NCI-H345 treated with DMSO at 0.1 percent for 48 hours (cell line): ENCODE measurements around the gene SORCS2.

Source experiments
- DNase-seq: peaks from one replicate; lab custom pipeline; 2025; ENCODE audit not compliant: unreplicated experiment; lab: John Stamatoyannopoulos, UW

SORCS2 gene

DNA sequence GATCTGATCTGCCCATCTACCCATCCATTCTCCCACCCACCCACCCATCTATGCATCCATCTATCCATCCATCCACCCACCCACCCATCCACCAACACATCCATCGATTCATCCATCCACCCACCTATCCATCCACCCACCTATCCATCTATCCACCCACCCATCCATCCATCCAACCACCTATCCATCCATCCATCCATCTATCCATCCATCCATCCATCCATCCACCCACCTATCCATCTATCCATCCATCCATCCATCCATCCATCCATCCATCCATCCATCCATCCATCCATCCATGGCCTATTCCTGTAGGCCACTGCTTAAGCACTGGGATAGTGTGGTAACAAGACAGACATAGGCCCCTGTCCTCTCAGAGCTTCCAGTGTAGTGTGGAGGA lies 69.8 kb downstream of the SORCS2 start:
- DNase-seq: no peak

DNA sequence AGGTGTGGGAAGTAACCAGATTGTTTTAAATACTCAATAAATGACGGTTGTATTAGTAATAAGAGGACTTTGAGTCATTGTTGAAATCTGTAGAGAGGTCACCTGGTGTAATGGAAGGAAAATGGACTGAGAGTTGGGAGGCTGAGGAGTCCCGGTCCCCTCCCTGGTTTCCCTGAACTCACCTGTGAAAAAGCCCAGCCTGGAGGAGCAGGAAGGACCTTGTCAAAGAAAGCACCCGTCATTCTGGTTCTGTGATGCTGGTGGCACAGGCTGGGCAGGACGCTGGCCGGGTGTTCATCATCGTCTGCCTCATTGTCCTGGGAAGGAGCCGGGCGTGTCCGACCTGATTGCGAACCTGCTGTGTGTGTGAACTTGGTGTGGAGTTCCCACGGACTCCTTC lies 70.8 kb downstream of the SORCS2 start:
- no peak for DNase-seq

DNA sequence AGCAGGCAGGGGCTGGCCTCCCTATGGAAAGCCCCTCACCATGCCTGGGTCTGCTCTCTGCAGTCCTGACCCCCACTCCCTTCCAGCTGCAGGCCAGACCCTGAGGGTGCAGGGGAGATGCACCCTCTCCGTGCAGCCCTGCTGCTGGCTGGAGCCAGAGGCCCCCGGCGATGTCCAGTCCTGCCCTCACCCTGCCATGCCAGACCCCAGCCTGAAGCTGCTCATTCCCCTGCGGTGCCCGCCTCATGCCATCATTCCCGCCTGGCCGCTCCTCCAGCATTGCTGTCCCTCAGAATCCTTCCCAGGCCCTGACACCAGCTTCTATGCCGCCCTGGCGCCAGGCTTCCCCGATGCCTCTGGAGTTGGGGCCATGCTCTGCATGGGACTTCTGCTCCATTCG lies 72.4 kb downstream of the SORCS2 start:
- no peak for DNase-seq

DNA sequence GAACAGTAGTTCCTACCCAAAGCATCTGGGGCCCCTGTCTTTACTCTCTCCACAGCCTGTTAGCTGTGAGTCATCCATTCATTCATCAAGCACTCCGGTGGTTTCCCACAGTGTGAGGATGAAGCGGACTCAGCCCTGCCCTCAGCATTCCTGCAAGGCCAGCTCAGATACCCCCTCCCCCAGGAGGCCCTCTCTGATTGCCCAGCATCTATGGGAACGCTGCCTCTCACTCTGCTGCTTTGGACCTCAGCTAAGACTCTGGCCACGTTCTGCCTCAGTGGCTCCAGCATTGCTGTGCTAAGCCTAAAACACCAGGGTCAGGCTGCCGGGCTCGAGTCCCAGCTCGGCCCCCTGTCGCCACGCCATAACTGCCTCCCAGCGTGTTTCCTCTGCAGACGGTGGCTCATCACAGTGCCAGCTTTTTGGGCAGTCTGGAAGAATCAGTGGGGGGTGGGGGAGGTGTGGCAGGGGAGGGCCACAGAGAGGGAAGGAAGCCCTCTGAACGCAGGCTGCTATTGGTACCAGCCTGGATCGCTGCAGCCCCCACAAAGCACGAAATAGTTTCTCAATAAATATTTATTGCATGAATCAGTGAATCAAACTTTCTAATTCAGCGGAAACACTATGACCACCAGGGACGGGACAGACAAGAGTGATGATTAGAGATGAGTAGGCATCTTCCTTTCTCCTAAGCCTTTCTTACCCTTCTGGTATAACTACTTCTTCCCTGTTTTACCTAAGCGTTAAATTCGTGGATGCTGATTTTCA lies 74.4 kb downstream of the SORCS2 start:
- no peak for DNase-seq

DNA sequence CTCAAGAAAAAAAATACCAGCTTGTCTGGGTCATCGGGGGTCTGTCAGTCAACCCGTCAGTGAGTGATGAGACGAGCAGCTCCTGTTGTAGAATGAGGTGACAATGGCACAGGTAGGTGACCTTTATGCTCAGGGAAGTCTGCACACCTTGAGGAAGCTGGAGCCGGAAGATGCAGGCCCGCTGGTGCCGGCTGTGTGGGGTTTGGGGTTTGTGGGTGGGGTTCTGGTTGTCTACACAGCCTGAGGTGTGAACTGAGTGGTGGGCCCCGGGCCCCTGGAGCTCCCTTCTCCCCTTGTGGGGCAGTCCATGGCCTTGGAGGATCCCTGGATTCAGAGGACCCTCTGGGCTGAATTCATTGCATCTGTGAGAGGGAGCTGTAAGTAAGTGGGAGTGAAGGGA lies 75.5 kb downstream of the SORCS2 start:
- no peak for DNase-seq

DNA sequence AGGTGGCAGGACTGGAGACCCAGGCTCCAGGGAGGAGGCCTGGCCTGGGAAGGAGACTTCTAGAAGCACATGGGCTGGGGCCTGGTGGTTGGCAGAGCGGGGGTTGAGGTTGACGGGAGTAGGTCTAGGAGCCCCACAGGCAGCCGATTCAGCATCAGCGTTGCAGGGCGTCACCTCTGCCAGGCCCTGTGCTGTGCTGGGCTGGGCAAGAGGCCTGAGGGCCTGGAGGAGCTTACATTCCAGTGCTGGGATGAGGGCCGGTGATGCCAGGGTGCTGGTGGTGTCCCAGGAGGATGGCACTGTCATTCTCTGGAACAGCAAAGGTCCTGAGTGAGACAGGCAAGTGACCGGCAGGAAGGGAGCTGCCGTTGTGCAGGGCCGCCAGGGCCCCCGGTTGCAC lies 76.6 kb downstream of the SORCS2 start:
- no peak for DNase-seq

DNA sequence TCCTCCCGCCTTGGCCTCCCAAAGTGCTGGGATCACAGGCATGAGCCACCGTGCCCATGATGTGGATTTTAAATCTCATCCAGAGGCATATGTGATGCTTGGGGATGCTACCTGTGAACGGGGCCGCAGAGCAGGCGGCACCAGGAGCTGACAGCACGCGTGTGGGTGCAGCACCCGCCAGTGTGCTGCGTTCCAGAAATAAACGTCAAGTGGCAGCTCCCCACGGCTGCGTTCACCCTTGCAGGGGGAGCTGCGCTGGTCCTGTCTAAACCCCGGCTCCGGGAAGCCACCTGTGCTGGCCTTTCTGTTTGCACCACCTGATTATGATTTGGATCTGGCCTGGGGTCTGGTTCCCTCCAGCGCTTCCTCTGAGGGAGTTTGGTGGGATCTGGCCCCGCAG lies 77.8 kb downstream of the SORCS2 start:
- no peak for DNase-seq

DNA sequence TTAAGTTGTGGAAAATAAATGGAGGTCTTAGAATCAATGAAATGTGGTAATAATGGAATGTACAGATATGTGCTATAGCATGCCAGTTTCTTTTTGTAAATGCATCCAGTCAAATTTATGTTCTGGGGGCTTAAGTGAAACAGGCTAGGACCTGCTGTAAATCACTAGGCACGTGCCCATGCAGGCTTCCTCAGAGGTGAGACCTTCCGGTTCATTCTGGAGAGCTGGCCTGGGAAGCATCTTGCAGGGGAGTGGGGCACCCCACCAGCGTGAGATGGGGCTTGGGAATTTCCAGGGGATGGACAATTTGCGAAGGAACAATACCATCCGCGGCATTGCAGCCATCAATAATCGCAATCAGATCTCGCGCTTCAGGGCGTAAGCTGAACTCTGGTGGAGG lies 80.1 kb downstream of the SORCS2 start:
- DNase-seq: no peak

DNA sequence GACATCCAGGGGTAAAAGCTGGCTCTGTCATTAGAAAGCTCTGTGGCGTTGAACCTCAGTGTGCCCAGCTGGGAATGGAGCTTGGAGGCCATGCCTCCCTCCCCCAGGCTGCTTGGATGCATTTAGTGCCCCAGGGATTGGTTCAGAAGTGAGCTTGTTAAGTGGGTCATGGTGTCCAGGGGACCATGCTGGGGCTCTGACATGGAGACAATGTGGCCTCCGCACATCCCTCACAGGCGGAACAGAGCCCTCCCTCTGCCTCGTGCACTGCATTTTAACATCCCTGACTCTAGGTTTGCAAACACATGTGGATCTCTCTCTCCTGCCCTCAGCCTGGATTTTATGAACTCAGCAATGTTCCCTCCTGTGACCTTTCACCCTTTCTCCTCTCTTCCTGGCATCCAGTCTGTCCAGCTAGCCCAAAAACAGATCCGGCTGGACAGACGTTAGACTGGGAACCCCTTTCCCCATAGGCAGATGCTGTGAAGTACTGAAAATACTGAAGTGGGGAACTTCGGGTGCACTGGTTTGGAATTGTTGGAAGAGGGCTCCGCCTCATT lies 81.5 kb downstream of the SORCS2 start:
- DNase-seq: no peak

DNA sequence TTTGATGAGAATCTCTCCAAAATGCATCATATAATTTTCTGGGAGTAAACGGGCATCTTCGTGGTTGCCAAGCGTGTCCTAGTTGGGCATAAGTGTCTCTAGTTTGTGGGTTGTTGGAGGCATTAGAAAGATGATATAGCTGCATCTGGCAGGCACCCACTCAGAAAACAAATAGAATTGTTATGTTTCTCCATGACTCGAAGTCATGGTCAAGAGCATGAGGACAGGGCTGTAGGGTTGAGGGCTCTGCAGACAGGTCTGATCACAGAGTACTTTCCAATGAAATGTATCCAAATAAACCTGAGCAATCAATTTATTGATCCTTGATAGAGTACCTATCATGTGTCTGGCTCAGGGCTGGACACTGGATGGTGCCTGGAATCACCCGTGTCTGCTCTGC lies 82.7 kb downstream of the SORCS2 start:
- no peak for DNase-seq

DNA sequence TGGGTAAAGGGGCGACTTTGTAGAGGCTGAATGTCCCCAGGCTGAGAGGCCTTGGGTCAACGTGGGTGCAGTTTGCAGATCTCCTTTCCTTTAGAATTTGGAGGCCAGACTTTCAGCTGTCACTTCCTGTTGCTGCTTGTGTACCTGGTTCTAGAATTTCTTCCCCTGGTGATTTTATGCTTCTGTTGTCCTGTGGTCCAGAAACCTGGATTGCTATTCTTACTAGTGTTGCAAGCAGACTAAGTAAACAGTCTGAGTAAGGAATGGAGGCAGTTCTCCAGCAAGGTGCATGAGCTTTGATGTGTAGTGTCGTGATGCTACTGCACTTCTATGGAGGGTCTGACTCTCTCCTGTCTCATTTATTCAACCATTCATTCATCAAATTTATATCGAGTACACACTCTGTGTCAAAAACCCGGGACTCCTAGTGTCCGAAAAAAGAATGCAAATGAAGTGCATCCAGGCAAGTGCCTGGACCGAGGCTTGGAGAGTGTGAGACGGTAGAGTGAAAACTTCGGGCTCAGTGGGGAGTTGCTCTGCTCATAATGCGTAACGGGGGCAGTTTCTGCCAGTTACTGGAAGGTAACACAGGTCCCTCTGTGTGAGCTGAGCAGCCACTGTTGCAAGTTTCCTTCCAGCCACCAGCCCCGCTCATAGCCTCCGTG lies 83.3 kb downstream of the SORCS2 start:
- DNase-seq: peak; percentile 19

DNA sequence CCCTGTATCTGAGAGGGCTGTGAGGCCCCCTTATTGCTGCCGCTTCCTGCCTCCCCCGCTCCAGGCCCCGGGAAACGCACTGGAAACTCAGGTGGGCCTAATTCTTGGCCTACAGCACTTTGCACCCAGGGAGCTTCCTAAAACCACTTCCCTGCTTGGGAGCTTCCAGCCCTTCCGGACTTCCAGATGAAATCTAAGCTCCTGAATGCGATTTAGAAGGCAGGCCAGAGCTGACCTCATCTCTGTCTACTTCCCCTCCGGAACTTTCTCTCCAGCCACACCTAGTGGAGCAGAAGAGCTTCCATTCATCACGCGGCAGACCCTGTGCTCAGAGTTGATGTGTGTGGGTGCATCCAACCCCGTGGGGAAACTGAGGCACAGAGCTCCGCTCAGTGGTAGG lies 84.2 kb downstream of the SORCS2 start:
- no peak for DNase-seq

DNA sequence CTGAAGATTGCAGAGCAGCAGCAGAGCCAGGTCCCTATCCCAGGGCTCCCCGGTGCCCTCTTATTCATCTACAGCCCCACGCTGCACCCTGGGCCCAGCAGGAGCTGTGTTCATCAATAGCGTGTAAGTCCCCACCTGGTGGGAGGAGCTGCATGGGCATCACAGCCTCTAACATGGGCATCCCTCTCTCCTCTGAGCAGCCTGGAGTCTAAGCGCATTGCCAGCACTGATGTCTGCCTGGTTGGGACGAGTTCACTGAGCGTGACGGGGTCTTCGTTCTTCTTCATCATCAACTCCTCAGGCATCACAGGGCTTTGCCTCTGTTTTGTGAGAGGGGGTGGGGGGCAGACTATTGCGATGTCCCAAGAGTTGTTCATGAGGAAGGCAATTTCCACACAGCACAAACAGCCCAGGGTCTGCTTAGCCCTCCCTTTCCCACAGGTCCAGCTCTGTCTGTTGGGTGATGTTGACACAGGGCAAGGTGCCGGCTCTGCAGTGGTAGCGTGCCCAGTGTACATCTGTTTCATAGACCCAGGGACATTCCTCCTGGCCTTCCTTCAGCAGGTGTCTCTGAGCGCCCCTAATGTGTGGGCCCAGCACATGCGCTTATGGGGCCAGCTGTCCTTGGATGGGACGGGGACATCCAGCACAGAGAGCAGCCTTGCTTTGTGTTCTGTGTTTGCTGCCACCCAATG lies 85.9 kb downstream of the SORCS2 start:
- DNase-seq: peak; percentile 2

DNA sequence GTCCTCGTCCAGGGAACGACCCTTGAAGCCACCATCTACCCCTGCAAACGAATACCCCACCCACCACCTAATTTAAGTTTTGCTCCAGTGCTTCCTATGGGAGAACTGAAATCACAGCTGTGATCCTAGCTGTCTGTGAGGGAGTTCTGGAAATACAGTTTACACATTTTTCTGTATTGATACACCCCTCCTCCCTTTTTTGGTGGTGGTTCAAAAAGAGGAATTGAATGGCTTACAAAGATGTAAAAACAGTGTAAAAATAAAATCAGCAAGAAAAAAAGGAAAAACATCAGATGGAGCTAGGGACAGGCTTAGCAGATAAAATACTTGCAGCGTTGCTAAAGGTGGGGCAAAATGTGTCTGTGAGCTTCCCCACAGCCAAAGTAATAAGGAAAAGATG lies 86.6 kb downstream of the SORCS2 start:
- DNase-seq: no peak

DNA sequence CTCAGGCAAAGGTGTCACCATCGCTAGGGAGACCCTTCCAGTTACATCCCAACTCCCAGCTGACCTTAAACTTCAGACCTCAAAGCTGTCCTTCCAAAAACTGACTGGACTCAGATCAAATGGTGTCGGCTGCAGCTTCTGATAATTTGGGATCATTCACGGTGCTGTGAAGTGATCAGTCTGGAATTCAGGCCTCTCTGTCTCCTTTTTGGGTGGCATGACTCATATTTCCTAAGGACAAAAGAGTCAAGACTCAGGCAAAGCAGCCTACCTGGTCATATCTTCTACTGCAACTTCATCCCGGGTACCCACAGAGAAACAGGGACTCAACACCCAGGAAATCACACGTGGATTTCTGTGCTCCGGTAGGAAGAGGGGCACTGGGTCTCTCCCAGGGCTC lies 87.6 kb downstream of the SORCS2 start:
- no peak for DNase-seq

DNA sequence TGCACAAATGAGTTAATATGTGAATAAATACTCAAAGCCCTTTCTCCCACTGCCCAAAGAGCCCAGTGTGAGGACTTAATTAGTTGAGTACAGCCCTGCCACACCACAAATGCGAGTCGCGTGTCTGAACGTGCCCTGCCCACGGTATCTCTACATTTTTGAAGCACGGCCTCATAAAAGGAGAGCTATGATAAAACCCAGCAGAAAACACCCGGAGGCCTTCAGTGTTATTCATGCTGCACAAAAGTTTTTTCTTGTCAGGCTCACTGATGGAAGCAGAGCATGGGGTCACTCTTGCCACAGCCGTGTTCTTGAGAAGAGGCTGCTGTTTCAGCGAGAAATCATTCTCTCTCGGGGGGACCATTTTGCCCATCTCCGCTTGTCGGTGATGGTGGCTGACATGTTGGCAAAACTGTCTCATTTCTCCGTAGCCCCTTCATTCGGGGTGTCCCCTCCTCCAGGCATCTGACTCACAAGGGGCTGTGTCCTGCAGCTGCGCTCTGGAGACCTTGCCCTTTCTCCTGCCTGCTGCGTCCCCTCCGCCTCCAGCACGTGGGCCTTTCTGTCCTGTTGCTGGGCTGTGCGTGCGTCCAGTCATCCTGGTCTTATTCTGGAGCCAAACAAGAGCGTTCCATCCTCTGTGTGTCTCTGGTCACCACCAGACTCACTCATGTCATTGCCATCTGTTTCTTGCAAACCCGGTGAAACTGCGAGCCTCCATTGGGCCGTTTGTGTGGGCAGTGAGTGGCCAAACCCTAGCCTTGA lies 88.8 kb downstream of the SORCS2 start:
- no peak for DNase-seq

DNA sequence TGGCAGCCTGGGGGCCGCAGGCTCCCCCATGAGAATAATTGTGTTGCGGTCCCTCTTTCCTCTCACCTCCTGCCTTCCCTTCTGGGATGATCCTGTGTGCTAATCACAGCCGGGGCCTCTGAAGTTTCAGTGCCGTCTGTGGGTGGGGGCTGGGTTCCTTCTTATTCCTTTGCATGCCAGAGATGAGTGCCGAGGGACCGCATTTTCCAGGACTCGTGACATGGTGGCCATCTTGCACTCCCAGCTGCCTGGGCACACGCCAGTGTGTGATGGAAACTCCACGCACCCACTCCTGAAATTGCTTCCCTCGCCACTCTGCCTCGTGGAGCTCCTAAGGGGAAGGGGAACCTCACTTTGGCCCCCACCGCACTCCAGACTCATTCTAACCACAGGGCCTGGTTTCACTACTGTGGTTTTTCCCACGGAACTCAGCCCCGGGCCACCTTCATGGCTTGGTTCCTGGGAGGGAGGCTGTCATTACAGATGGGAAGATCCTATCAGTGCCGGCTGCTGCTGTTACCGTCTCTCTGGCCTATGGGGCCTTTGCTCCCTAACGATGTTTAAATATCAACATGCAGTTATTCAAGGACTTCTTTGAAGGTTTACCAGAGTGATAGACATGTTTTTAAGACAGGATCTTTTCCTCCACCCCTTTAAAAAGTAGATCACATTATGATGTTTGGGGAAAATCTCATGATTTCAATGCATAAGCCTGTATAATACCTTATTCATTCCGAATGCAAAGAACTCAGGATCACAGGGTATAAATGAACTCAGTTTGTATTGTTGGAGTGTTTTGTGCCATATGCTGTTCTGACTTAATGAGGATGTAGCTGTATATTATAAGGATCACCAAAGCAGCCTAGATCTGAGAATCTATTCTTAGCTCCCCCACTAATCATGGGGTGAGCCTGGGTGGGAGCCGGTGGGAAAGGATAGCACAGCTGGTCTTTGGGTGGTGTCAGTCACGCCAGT lies 89.6 kb downstream of the SORCS2 start:
- no peak for DNase-seq

DNA sequence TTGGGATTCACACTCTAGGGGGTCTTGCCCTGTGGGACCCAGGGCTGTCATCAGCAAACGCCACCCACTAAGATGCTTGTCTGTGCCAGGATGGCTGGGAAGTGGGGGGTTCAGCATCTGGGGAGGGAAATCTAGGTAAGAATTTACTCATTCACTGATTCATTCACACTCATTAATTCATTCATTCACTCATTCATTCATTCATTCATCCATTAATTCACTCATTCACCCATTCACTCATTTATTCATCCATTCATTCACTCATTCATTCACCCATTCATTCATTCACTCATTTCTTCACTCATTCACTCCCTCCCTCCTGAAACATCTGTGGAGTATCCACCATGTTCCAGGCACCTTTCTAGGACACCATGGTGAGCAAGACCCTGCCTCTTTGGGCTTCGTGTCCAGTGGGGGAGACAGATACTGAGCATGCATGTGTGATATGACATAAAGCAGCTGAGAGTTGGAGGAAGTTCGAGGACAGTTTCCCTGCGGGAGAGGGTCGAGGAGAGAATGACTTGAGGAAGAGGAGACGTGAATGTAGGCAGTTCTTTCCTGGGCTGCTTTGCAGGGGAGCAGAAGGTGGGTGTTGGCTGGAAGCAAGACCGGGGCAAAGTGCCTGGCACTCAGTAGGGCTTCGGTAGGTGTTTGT lies 90.6 kb downstream of the SORCS2 start:
- no peak for DNase-seq

DNA sequence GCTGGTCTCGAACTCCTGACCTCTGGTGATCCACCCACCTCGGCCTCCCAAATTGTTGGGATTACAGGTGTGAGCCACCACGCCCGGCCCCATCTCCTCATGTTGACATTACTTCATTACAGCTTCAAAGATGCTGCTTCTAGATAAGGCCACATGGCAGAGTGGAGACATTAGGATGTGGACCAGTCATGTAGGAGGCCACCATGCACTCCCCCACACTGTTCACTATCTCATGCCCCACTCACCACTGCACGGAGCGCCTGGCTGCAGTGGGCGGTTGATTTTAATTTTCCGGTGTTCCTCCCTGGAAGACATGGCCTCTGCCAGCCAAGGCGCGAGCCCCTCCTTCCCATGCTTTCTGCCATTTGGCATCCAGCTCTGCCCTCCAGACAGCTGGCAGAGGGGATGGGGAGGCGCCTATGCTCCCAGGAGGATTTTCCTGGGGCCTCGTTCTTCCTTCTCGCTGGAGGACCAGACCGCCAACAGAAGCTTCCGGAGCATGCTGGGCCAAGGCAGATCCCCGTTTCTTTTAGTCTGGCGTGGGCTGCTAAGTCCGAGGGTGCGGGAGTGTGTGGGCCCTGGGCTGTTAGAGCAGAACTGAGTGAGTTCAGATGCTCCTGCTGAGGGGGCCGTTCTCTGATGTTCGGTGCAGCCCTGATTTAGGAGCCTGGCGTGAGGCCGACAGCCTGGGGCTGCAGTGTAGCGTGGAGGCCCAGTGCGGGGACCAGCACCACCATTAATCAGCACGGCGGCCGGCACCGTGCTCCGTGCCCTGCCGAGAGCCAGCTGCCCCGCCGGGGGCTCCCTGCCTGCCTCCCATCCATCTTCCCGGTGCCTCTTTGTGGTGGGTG lies 93.1 kb downstream of the SORCS2 start:
- DNase-seq: no peak
